Trophoblast cell (in vitro differentiated cells and primary cell): ENCODE data around the gene TRIM7.
A peak's percentile ranks its signal among the peaks of the same experiment; 100 is the strongest.
"Not testable (repeated sequence)": the region's sequence is repeated elsewhere in the genome, so short reads cannot be mapped to it uniquely, and the experiment has no call there.

Source experiments
- DNase-seq, 2 donors: peaks; one replicate each; pipeline ENCODE4 v3.0.0-alpha.2; 2016
- H2AFZ ChIP-seq: 2 replicates; pipeline ENCODE4 v1.6.1; 2013; ENCODE audit warnings: low read length, moderate library complexity, mild to moderate bottlenecking; ENCODE audit not compliant: insufficient read depth, poor library complexity
- H2AK5ac ChIP-seq: 2 replicates; pipeline ENCODE4 v1.6.1; 2013; ENCODE audit warnings: mild to moderate bottlenecking, low read length
- H2BK120ac ChIP-seq: 2 replicates; pipeline ENCODE4 v1.6.1; 2013; ENCODE audit warnings: low read length, mild to moderate bottlenecking, moderate library complexity; ENCODE audit not compliant: insufficient read depth, poor library complexity
- H2BK12ac ChIP-seq: 2 replicates; pipeline ENCODE4 v1.6.1; 2013; ENCODE audit warnings: mild to moderate bottlenecking, low read length, moderate library complexity
- H2BK5ac ChIP-seq: 2 replicates; pipeline ENCODE4 v1.6.1; 2013; ENCODE audit warnings: low read length, low read depth, moderate library complexity, mild to moderate bottlenecking; ENCODE audit not compliant: poor library complexity
- H3K14ac ChIP-seq: 2 replicates; pipeline ENCODE4 v1.6.1; 2013; ENCODE audit warnings: mild to moderate bottlenecking, low read length
- H3K18ac ChIP-seq: 2 replicates; pipeline ENCODE4 v1.6.1; 2013; ENCODE audit warnings: mild to moderate bottlenecking, low read length
- H3K23ac ChIP-seq: 2 replicates; pipeline ENCODE4 v1.6.1; 2013; ENCODE audit warnings: low read length
- H3K27ac ChIP-seq: 2 replicates; pipeline ENCODE4 v1.5.1; 2013; ENCODE audit warnings: low read depth, mild to moderate bottlenecking, inconsistent platforms, low read length, moderate library complexity
- H3K27me3 ChIP-seq: 2 replicates; pipeline ENCODE4 v1.6.1; 2013; ENCODE audit warnings: inconsistent platforms, mild to moderate bottlenecking, low read length, moderate library complexity; ENCODE audit not compliant: insufficient read depth
- H3K36me3 ChIP-seq, 2 experiments: 1 replicate in 1 of 2; 2 replicates in 1 of 2; pipeline ENCODE4 v1.6.1; 2013; ENCODE audit warnings: low read length in 2 of 2, mild to moderate bottlenecking in 2 of 2, moderate library complexity in 1 of 2; ENCODE audit not compliant: insufficient read depth in 2 of 2, control insufficient read depth in 1 of 2
- H3K4ac ChIP-seq: 2 replicates; pipeline ENCODE4 v1.6.1; 2013; ENCODE audit warnings: low read depth, mild to moderate bottlenecking, low read length, moderate library complexity
- H3K4me1 ChIP-seq, 2 experiments: 1 replicate in 1 of 2; 2 replicates in 1 of 2; pipeline ENCODE4 v1.6.1; 2013; ENCODE audit warnings: low read length in 2 of 2, mild to moderate bottlenecking in 2 of 2, moderate library complexity in 1 of 2; ENCODE audit not compliant: insufficient read depth in 2 of 2, control insufficient read depth in 1 of 2
- H3K4me2 ChIP-seq: 2 replicates; pipeline ENCODE4 v1.6.1; 2013; ENCODE audit warnings: inconsistent platforms, mild to moderate bottlenecking, low read length, moderate library complexity
- H3K4me3 ChIP-seq: 2 replicates; pipeline ENCODE4 v1.5.1; 2013; ENCODE audit warnings: mild to moderate bottlenecking, low read depth, low read length, inconsistent platforms
- H3K79me1 ChIP-seq: one replicate; pipeline ENCODE4 v1.6.1; 2013; ENCODE audit warnings: low read length
- H3K79me2 ChIP-seq: 2 replicates; pipeline ENCODE4 v1.6.1; 2013; ENCODE audit warnings: low read length, mild to moderate bottlenecking; ENCODE audit not compliant: control insufficient read depth, insufficient read depth, poor library complexity
- H3K9ac ChIP-seq: 2 replicates; pipeline ENCODE4 v1.6.1; 2013; ENCODE audit warnings: mild to moderate bottlenecking, low read length
- H3K9me3 ChIP-seq: 2 replicates; pipeline ENCODE4 v1.6.1; 2013; ENCODE audit warnings: low read depth, mild to moderate bottlenecking, control low read depth, inconsistent platforms, low read length; ENCODE audit not compliant: insufficient read depth
- H4K12ac ChIP-seq: 2 replicates; pipeline ENCODE4 v1.6.1; 2013; ENCODE audit warnings: low read depth, mild to moderate bottlenecking, low read length, moderate library complexity
- H4K8ac ChIP-seq: 2 replicates; pipeline ENCODE4 v1.6.1; 2013; ENCODE audit warnings: low read depth, mild to moderate bottlenecking, low read length, moderate library complexity
- H4K91ac ChIP-seq: one replicate; pipeline ENCODE4 v1.6.1; 2013; ENCODE audit warnings: low read depth, mild to moderate bottlenecking, low read length, moderate library complexity
- WGBS: extraction: QIAGEN DNeasy Blood & Tissue Kit; methylation state at CpG from one replicate; pipeline ENCODE4 v1.1.7; 2013; ENCODE audit warnings: missing lambda C conversion rate; ENCODE audit not compliant: insufficient read length, insufficient coverage; ENCODE audit errors: extremely low coverage; 5-methylcytosine and 5-hydroxymethylcytosine counted together

TRIM7 gene

DNA sequence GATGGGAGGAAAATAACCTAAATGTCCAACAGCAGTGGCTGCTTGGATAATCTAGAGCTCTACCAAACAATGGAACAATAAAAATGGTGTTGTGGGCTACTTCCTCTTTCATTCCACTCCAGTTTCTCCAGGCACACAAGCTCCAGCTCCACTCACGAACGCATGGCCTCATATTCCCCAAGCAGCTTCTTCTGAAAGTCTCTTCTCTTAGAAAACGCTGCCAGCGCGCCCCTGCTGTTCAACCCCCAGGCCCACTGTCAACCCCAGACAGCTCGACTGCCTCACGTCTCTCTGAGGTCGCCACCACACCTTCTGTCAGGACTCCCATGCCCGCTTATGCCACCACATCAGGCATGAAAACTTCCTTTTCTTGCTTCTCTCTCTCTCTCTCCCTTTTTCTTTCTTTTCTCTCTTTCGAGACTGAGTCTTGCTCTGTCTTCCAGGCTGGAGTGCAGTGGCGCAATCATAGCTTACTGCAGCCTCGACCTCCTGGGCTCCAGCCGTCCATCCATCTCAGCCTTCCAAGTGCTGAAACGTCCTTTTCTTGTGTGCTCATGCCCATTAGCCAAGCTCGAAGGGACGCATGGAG, 41.4 kb downstream of the TRIM7 start:
- WGBS: no CpG with 5 or more reads among the region's 16 CpGs
- Histone ChIP-seq H2AFZ (peak overlapping the region; percentile 3), H4K91ac (no peak overlapping the region), H2BK12ac (no peak overlapping the region), H3K9me3 (no peaks in the 10 kb centered on the region), H3K4me1 (peaks cover 4 to 5% of the 10 kb centered on the region in 2 experiments), H3K23ac (no peak overlapping the region), H3K27me3 (no peaks in the 10 kb centered on the region), H3K9ac (no peak overlapping the region), H3K4me3 (no peak overlapping the region), H3K27ac (no peak overlapping the region), H4K8ac (no peak overlapping the region), H3K4ac (no peak overlapping the region), H2BK120ac (no peak overlapping the region), H3K4me2 (peak overlapping the region; percentile 51), H2AK5ac (no peak overlapping the region), H3K18ac (no peak overlapping the region), H4K12ac (no peak overlapping the region), H3K14ac (no peak overlapping the region), H2BK5ac (no peak overlapping the region), H3K79me1 (no peaks in the 10 kb centered on the region), H3K79me2 (no peaks in the 10 kb centered on the region), H3K36me3 (no peaks in the 10 kb centered on the region)
- no peak for DNase-seq

DNA sequence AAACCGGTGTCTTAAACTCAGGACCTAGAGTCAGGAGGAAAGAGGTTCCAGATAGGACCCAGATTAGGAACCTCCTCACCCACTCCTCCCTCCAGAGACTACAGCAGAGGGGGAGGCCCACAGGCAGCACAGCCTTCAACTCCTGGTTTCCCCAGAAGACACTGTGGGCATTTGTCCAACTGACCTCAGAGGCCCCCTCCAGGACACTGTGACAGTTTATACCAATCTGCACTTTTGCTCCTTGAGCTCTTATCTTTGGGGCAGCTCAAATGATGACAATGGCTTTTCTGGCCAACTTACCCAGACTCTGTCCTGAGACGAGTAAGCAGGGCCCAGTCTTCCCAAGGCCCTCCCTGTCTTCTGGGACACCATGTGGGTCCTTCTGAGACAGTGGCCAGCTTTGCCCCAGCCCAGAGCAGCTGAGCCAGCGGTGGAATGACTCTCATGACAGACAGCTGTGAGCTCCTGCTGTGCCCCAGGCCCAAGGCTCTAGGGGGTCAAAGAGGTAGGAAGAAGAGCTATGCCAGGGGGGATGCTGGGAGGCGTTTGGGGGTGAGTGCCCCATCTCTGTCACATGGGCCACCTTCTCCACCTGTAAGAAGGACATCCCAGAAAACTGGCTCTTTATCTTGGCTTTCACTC, 43.3 kb downstream of the TRIM7 start:
- Histone ChIP-seq H3K4ac (no peak overlapping the region), H3K79me1 (no peaks in the 10 kb centered on the region), H4K12ac (no peak overlapping the region), H2BK5ac (no peak overlapping the region), H2BK120ac (peak overlapping the region; percentile 33), H3K23ac (no peak overlapping the region), H3K79me2 (no peaks in the 10 kb centered on the region), H2AFZ (no peak overlapping the region), H3K36me3 (no peaks in the 10 kb centered on the region), H3K14ac (no peak overlapping the region), H4K8ac (peak overlapping the region; percentile 29), H3K4me1 (peaks cover 2 to 5% of the 10 kb centered on the region in 2 experiments), H3K27me3 (no peaks in the 10 kb centered on the region), H3K18ac (no peak overlapping the region), H4K91ac (no peak overlapping the region), H3K9me3 (no peaks in the 10 kb centered on the region), H2AK5ac (no peak overlapping the region), H3K9ac (no peak overlapping the region), H3K4me2 (no peak overlapping the region), H3K4me3 (no peak overlapping the region), H2BK12ac (no peak overlapping the region), H3K27ac (no peak overlapping the region)
- no peak for DNase-seq
- WGBS: no CpG with 5 or more reads among the region's 4 CpGs

- H2AK5ac ChIP-seq, H3K9ac ChIP-seq, H2AFZ ChIP-seq: not testable (repeated sequence)
Measured at GRCh38 chr5:181160755-181161533, 44.1 kb downstream of the TRIM7 start.

DNA sequence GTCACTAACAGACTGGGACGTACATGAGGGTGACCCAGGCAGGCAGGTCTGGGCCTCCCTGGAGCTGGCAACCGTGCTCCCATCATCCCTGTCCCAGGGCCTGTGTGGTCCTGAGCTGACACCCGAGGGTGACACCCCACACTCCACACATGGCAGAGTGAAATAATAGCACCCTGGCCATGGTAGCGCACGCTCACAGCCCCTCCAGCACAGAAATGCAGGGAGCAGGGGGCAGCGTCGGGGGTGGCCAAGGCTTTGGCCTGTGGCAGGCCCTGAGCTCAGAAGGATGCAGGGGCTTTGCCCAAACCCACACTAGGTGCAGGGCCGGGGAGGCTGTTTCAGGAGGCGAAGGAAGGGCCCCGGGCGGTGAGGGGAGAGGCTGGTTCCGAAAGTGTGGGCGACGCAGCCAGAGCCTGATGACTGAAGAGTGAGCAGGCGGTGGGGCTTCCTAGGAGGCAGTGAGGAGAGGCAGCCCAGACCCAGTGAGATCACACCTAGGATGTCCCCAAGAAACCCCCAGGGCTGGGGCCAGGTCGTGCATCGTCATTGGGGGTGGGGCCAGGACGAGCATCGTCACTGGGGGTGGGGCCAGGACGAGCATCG, 44.7 kb downstream of the TRIM7 start:
- no CpG with 5 or more reads among the region's 21 CpGs for WGBS
- no peak overlapping the region for H2AFZ ChIP-seq
- H3K9ac ChIP-seq: no peak overlapping the region
- DNase-seq: peak; percentile 72 to 73
- no peak overlapping the region for H3K4ac ChIP-seq
- H2AK5ac ChIP-seq: no peak overlapping the region
- no peak overlapping the region for H3K18ac ChIP-seq
- H4K12ac ChIP-seq: no peak overlapping the region
- no peaks in the 10 kb centered on the region for H3K79me1 ChIP-seq
- no peak overlapping the region for H3K23ac ChIP-seq
- no peak overlapping the region for H2BK12ac ChIP-seq
- no peak overlapping the region for H3K27ac ChIP-seq
- no peak overlapping the region for H2BK5ac ChIP-seq
- no peak overlapping the region for H3K14ac ChIP-seq
- no peak overlapping the region for H4K91ac ChIP-seq
- no peak overlapping the region for H3K4me3 ChIP-seq
- H3K27me3 ChIP-seq: no peaks in the 10 kb centered on the region
- peaks cover 2% of the 10 kb centered on the region for H3K9me3 ChIP-seq
- peaks cover 2 to 5% of the 10 kb centered on the region in 2 experiments for H3K4me1 ChIP-seq
- H3K79me2 ChIP-seq: no peaks in the 10 kb centered on the region
- no peak overlapping the region for H4K8ac ChIP-seq
- H2BK120ac ChIP-seq: no peak overlapping the region
- no peaks in the 10 kb centered on the region for H3K36me3 ChIP-seq
- H3K4me2 ChIP-seq: no peak overlapping the region

More at GRCh38 chr5:181160755-181161533, 44.1 kb downstream of the TRIM7 start:
- not testable (repeated sequence) for H3K27me3 ChIP-seq, H3K14ac ChIP-seq, H3K4me3 ChIP-seq, H3K4ac ChIP-seq, H3K79me1 ChIP-seq, H4K91ac ChIP-seq, H3K23ac ChIP-seq, H4K12ac ChIP-seq, H3K79me2 ChIP-seq, H2BK12ac ChIP-seq, H3K27ac ChIP-seq, H2BK5ac ChIP-seq, H3K4me1 ChIP-seq, H3K36me3 ChIP-seq, H3K9me3 ChIP-seq, H3K18ac ChIP-seq
- H2BK120ac ChIP-seq: peak overlapping the region; percentile 33
- H3K4me2 ChIP-seq: peak overlapping the region; percentile 22
- DNase-seq: peak; percentile 94 to 95
- WGBS: no CpG with 5 or more reads among the region's 48 CpGs
- H4K8ac ChIP-seq: peak overlapping the region; percentile 29
